Right lobe of liver (tissue), 4 donors: Measurements from ENCODE around the gene PRDM15.

Experiments used
- POLR2A ChIP-seq: fragments of 450-650 bp; IDR thresholded peaks from one replicate; pipeline ENCODE4 v1.6.1; 2017; ENCODE audit warnings: antibody characterized with exemption, mild to moderate bottlenecking
- TF ChIP-seq, protein P1 (sequence below), 4 donors: fragments of 200-600 bp in 3 of 4; fragments of 450-650 bp in 1 of 4; IDR thresholded peaks; one replicate each; pipeline versions ENCODE4 v1.5.1 to v1.8.0; 2016 to 2022; ENCODE audit warnings: antibody characterized with exemption in 4 of 4, mild to moderate bottlenecking in 2 of 4
- donor health status: DM: no; HTN: no; CAD: no.
- donor health status: DM: no; HTN: no; CAD: no.
- donor health status: DM: no; HTN: yes; CAD: no.

DNA sequence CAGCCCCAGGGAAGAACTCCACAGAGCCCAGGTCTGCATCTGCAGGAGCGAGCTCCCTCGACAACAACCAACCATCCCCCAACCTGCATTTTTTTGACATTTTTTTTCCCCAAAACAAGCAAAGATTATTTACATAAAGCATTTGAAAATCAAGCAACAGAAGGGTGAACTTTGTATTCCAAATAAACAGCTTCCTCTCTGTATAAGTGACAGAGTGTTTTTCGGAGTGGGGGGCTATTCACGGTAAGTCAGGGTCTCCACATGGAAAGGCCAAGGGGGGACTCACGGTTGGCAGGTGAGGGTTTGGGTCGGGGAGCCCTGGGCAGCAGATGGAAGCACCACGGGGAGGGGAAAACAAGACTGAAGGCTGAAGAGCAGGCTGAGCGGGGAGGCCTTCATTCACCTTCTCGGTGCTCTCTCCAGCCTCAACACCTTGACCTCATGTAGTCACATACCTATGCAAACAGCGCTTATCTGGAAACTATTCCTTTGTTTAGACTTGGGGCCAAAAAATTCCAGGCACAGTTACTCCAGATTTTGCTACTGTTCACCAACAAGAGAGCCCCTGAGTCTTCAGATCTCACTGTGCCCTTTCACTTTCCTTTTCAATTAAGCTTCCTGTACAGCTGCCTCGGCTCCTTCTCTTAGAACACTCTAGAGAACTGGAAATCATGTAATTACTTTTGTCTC is 47.1 kb upstream of the PRDM15 start:
- TF ChIP-seq, protein P1, sequence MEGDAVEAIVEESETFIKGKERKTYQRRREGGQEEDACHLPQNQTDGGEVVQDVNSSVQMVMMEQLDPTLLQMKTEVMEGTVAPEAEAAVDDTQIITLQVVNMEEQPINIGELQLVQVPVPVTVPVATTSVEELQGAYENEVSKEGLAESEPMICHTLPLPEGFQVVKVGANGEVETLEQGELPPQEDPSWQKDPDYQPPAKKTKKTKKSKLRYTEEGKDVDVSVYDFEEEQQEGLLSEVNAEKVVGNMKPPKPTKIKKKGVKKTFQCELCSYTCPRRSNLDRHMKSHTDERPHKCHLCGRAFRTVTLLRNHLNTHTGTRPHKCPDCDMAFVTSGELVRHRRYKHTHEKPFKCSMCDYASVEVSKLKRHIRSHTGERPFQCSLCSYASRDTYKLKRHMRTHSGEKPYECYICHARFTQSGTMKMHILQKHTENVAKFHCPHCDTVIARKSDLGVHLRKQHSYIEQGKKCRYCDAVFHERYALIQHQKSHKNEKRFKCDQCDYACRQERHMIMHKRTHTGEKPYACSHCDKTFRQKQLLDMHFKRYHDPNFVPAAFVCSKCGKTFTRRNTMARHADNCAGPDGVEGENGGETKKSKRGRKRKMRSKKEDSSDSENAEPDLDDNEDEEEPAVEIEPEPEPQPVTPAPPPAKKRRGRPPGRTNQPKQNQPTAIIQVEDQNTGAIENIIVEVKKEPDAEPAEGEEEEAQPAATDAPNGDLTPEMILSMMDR (IDR thresholded peaks at IDR 0.05): no peak
- TF ChIP-seq POLR2A: no peak
